DMS79 (cell line): ENCODE data around the gene OXCT1.
"Not testable (repeated sequence)": the region's sequence is repeated elsewhere in the genome, so short reads cannot be mapped to it uniquely, and the experiment has no call there.

Source experiments
- DNase-seq: peaks from one replicate; lab custom pipeline; 2025; lab: John Stamatoyannopoulos, UW

OXCT1 gene

DNA sequence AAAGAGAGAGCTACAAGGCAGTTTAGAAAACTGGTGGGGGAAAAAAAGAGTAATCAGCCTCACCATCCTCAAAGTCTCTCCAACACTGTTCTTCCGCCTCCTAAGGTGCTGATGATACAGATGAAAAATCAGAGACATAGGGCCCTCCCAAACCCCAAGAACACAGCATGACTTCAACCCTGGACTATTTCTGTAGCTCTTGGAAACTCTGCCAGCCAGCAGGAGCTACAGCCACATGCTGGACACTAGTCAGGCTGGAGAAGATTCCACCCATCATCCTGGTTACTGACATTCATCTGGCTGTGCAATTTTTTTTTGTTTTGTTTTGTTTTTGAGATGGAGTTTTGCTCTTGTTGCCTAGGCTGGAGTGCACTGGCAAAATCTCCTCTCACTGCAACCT lies 42.4 kb downstream of the OXCT1 start:
- DNase-seq, result no peak

DNA sequence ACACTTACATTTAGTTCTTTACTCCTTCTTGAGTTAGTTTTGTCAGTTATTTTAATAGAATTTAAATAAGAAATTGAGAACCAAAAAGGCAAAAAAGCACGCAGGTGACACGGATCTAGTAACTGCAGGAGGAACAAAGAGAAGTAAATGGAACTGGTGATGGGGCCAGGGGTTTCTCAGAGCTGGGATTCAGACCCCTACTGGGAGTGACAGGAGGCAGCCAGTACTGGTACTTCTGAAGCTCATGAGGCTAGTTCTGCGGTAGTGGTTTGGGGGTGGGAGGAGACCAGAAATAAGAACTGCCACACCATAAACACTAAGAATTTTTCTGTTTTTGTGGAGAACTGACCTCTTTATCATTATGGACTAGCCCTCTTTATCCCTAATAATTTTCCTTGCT lies 48.2 kb downstream of the OXCT1 start:
- DNase-seq, result no peak

DNA sequence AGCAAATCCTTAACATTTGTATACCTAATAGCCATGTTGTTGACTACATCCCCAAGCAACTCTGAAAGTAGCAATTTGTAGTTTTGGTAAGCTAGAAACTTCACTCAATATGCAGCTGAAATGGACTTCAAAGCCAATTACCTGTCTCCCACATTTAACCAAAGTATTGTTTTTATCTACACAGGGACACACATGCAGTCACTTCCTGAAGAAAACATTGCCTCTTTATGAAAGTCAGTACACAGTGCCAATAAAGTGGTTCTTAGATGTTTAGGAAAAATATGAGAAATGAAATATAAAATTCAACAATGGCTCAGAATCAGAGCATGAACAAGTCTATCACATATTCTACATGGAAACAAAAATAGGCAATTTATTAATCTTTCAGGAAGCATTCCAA lies 49.2 kb downstream of the OXCT1 start:
- DNase-seq, result no peak

DNA sequence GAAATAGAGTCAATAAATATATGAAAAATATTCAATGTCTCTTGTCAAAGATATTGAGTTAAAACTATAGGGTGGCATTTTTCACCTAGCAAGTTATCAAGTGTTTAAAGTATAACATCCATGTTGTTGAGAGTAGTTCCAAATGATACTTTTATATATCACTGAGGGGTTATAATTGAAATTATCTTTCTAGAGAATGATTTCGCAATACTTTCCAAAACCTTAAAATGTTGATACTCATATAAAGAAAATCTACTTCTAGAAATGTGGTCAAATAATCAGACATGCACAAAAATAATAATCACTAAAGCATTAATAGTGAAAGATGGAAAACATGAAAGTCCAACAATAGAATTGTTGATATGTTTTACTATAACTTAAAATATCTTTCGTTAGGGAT lies 50.1 kb downstream of the OXCT1 start:
- no peak for DNase-seq

DNA sequence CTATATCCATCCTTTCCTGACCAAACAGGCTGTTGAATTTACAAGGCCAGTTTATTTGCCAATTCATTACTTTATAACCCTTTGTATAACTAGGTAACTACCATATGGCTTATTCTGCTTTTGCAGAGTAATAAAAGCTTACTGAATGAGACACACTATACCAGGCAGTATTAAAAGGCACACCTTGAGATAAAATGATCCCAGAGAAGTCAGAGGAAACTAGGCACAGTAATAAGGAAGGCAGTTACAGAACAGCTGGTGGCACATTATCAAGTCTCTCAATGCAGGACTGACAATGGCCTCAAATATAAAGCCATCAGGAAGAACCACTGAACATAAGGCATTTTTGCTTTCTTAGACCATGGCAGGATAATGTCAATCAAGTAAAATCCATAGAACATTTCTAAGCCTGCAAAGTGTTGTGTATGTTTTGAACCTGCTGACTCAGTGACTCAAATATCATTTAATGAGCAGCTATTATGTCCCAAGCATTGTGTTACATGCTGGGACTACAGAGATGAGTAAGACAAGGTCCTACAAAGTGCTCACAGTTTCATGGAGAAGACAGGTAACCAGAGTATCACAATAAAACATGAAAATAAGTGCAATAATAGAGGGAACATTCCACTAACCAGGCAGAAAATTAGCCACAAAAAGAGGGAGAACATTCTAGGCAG lies 52.5 kb downstream of the OXCT1 start:
- no peak for DNase-seq

DNA sequence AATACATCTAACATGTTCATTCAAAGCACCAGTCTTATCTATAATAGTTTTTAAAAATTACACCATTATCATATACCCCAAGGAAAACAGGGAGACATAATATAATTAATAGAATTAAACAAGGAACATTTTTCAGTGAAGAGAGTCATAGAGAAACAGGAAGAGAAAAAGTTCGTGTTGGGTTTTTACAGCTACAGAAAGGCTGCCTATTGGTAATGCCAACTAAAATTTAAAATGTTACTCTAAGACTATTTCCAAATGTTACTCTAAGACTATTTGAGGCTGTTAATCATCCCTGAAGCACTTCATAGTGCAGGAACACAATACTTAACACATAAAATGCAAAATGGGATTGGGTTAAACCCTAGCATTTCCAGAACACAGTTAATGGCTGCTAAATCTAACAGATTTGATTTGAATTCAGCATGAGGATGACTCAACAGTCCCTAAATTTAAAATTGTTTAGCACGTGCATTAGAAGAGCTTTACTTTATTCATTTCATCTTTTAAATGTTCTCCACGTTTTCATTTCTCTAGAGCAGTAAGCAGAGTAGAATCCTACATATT lies 54.5 kb downstream of the OXCT1 start:
- DNase-seq, result no peak

DNA sequence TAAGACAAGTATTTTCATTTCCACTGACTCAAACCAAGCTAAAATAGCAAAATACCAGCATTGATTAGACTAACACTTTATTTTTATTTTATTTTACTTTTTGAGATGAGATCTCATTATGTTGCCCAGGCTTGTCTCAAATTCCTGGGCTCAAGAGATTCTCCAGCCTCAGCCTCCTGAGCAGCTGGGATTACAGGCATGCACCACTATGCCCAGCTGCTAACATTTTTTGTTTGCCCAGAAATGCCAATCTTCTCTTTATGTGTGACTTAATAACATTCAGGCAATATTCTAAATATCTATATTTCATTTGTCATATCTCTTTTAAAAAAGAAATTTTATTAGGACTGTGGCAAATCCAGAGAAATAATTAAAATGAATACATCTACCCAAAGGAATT lies 55.0 kb downstream of the OXCT1 start:
- DNase-seq, result no peak

DNA sequence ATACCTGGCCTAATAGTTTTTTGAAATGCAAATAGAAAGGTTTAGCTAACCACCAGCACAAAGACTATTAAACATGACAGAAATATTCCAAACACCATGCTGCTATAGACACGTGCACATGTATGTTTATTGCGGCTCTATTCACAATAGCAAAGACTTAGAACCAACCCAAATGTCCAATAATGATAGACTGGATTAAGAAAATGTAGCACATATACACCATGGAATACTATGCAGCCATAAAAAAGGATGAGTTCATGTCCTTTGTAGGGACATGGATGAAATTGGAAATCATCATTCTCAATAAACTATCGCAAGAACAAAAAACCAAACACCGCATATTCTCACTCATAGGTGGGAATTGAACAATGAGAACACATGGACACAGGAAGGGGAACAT lies 55.9 kb downstream of the OXCT1 start:
- not testable (repeated sequence) for DNase-seq

DNA sequence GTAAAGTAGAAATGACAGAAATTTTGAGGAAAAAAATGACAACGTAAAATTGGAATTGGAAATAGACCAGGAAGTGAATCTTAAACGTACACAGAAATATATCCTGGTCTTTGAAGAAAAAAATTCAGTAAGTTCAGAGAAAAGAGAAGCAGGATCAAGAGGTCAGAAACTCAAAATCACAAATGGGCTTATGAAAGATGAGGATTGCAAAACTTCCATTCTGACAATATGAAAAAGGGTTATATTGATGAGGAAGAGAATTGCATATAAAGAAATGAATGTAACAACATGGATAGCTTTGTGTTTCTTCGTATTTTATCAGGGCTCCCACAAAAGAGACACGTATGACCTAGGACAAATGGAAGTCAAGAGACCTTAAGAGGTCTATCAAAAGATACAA lies 58.1 kb downstream of the OXCT1 start:
- no peak for DNase-seq

DNA sequence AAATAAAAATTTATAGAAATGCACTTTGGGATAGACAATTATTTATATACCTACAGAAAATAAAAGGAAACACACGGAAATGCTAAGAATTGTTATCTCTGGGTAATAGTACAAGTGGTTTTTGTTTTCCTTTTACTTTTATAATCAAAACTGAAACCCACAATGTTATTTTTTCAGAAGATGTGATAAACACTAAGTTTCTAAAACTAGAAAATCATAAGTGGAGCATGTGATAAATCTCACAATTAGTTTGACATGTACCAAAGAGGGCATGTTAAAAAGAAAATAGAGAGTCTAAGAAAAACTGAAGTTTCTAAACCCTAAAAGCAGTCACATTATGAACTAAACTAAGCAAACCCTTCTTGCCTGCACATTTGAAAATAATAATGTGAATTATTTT lies 61.1 kb downstream of the OXCT1 start:
- DNase-seq, result no peak

DNA sequence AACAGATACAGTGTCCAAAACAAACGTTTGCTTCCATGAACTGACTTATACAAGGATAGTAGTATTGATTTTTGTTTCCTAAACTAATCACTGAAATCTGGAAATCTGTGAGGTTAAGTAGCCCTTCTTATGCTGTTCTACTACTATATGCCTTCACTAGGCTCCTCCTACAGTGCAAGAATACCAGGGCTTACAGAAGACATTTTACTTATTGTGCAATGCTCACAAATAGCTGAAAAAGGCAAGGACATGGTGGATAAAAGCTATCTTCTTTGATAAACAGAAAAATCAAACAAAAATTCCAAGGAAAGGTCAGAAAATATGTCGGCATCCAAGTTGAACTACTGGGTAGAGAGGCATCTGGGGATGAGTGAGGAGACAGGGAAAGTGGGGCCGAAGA lies 61.9 kb downstream of the OXCT1 start:
- no peak for DNase-seq

DNA sequence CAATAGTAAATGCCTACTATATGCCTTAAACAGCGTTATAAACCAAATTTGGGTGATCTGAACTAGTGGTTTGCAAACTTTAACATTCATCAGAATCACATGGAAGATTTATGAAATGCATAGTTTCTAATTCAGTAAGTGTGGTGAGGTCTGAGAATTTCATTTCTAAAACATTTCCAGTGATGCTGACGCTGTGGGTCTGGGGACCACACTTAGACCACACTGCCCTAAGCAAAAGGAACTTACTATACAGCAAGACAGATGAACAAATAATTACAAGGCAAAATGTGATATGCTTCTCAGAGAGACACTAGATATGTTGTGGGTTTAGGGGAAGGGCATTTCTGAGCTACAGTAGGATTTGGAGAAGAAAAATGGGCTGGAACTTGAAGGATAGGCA lies 72.6 kb downstream of the OXCT1 start:
- no peak for DNase-seq

DNA sequence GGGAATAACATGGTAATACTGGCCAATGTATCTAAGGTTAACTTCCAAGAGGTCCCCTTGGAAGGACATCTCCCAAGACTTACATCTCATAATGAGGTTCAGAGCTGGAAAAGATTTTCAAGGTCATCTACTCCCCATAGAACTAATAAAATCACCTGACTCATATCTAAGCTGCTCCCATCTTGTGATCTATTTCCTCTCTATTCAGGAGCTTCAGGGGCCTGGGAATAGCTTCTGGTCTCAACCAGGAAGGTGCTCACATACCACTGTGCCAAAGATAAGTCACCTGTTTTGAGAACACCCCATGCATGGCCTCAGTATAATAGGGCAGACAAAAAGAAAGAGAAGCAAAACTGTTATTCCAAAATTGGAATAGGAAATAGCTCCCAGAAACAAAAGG lies 74.2 kb downstream of the OXCT1 start:
- no peak for DNase-seq

DNA sequence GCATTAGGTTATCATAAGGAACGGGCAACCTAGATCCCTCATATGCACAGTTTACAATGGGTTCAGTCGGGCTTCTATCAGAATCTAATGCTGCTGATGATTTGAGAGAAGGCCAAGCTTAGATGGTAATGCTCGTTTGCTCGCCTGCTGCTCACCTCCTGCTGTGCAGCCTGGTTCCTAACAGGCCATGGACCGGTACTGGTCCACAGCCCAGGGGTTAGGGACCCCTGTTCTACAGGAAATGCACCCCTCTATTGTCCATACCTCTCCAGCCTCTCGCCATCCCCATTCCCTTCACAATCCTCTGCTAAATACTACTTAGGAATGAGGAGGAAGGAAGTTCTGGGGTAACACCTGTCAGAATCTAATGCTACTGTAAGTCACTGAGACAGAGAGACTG lies 75.1 kb downstream of the OXCT1 start:
- DNase-seq, result no peak

DNA sequence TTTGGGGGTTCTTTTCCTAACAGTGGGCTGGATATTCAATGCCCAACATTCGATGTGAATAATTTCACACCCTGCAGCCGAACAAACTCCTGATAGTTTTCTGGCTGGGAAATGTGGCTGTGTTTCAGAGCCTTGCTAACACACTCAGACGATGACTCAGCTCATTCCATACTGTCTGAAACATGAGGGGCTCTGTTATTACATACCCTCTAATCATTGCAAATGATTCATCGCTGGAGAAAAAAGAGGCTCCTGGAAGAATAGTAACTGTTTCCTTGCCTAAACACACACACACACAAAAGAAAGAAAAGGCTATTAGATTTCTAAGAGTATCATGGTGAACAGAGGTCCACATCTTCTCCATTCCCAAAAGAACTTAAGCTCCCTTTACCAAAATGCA lies 75.8 kb downstream of the OXCT1 start:
- no peak for DNase-seq

DNA sequence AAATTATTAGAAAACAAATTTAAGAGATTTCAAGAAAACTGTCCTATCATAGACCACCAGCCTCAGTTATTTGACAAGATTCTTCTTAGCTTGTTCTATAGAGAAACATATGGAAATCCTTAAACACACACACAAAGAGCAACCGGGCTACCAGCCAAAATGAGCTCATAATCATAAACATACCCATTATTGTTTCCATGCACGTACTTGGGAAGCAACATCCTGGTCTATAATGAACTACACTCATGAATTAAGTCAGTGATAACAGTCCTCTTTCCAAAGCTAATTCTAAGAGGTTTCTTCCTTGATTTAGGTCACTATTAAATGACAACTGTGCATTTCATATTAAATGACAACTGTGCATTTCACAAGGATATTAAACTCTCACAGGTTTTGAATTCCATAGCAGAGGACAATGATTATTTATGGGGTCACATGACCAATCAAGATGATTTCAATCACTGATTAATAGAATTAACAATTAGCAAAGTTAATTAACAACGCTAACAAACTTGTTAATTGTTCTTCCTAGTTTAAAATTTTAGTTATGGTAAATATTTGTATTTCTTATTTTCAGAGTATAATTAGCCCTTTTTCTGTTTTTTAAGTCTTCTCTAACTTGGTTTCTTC lies 77.0 kb downstream of the OXCT1 start:
- no peak for DNase-seq

DNA sequence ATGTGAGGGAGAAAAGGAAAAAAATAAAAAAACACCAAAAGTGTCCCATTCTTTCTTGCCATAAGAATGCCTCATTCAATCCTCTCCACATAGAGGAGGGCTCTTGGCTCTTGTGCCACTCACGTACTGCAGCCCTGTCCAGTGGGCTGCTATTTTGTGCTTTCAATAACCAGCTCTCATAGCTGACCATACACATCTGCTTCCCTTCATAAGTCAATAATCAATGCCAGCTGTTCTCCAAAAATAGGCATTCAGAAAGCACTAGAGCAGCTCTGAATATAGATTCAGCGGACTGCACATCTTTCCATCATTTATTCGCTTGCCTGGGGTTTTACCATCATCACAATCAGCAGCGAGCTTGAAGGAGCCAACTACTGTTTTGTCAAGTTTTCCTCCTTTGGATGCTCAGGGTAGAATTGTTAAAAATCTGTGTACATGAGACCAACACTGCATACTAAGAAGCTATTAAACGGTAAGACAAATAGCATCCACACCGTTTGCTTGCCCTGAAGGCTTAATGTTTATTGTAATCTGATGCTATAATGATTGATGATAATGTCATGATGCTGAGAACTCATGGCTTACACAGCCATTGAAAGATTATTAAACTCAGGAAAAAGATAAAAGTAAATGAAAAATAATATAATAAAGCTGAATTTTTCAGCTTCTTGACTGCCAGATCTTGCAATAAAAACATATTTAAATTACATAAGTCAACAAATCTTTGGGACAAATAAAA lies 80.0 kb downstream of the OXCT1 start:
- DNase-seq, result no peak

DNA sequence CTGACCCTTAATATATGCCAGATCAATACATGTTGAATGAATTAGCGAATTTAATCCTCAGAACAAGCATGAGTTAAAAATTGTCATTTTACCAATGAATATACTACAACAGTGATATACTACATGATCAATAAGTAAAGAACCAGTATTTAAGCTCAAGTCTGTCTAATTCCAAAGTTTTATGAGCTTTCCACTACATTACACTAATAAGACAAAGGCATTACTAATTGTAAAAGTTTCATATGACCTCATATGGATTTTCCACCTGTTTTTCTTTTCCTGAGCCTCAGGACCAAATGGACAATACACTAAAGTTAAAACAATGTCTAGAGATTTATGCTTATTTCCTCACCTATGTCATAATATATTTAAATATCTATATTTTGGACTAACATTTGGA lies 80.8 kb downstream of the OXCT1 start:
- no peak for DNase-seq

DNA sequence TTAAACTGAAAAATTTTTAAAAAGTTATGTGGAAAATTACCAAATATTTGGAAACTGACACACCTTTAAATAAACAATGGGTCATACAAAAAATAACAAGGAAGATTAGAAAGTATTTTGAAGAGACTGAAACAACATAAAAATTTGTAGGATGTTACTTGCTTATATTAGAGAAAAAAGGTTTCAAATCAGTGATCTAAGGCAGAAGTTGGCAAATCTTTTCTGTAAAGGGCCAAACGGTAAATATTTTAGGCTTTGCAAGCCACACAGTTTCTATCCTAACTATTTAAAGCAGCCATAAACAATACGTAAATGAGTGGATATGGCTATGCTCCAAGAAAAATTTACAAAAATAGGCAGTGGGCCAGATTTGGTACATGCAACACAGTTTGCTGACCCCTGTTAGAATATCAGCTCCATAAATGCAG lies 81.3 kb downstream of the OXCT1 start:
- no peak for DNase-seq

DNA sequence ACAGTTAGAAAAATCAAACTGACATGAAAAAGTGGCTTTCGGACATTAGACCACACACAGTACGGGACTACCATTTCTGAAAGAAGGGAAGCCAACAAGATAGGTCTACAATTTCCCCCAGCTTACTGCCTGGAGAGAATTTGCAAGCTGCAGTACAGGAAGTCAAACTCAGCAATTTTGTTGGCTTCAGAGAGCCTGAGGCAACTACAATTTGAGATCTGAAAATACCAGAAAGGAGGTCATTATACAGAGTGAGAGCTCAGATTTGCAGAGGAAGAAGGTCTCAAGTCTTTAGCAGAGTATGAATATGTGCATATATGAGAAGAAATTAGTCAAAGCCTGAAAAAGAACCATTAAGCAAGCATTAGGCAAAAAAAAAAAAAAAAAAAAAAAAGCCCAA lies 83.0 kb downstream of the OXCT1 start:
- no peak for DNase-seq

DNA sequence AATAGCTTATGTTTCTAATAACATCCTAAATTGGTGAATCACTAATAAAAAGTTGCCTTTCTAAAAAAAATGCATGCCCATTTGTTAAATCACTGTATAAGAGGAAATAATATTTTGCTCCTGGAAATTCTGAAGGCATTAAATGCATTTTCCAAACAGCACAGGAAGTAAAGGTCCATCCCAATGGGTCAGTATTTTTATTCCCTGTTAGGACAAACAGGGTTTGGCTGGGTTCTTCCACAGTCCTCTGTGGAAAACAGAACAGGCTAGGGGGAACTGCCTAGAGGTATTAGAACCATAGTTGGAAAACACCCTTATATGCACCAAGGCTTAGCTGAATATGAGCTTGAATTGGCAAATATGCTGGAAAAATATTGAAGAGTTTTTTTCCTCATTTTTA lies 85.2 kb downstream of the OXCT1 start:
- DNase-seq, result no peak

DNA sequence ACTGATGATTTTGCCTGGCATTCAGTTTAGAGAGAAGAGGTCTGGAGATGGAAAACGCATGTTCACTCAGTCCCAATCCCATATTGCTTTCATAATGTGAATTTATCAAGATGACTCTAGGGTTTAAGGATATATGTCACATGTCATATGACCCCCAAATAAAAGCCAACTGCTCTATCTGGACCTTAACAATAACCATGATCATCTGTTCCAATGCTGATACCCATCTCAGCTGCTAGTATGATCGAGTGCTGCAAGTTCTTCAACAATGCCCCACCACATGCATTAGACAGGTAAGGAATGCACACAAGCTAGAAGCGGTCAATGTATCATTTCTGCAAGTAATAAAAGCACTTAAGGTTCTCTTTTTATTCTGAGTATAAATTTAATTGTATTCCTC lies 91.8 kb downstream of the OXCT1 start:
- DNase-seq, result no peak

DNA sequence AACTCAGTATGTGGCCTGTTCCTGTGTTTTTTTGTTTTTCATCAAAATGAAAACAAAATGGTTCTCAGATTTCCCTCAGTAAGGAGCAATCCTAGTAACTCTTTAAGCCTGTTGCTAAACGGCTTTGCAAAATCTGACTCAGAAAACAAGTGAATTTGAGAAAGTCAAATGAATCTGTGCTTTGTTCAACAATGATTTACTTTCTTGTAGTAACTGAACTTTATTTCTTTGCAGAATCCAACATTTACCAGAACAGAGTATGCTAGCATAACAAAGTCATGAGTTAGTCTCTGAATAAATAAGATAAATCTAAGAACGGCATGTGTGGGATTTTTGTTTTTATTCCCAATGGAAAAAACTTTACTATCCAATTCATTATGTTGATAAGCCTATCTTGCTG lies 93.8 kb downstream of the OXCT1 start:
- DNase-seq, result no peak
